Smooth muscle cell (in vitro differentiated cells): ENCODE results near the gene KIAA0825. TPM values are rescaled to one million over a fixed set of nuclear protein-coding genes. Genes with fewer than 3 reads are reported as not detected.

ENCODE experiments used
- DNase-seq: peaks from one replicate; lab custom pipeline; 2025; ENCODE audit not compliant: unreplicated experiment; lab: John Stamatoyannopoulos, UW
- H2AFZ ChIP-seq: fragments of 200-600 bp; sonication (generic); 2 replicates; pipeline ENCODE4 v1.6.0; 2016; ENCODE audit warnings: antibody characterized with exemption, low read depth, mild to moderate bottlenecking
- H3F3A ChIP-seq: fragments of 200-600 bp; sonication (generic); 2 replicates; pipeline ENCODE4 v1.6.0; 2017; ENCODE audit warnings: antibody characterized with exemption, low read depth
- H3K27ac ChIP-seq: fragments of 200-600 bp; sonication (generic); 2 replicates; pipeline ENCODE4 v1.5.1; 2016; ENCODE audit warnings: low read depth, mild to moderate bottlenecking
- H3K27me3 ChIP-seq: fragments of 200-600 bp; sonication (generic); 2 replicates; pipeline ENCODE4 v1.6.1; 2016; ENCODE audit warnings: low read depth, mild to moderate bottlenecking
- H3K36me3 ChIP-seq: fragments of 200-600 bp; sonication (generic); 2 replicates; pipeline ENCODE4 v1.5.1; 2016; ENCODE audit warnings: low read depth
- H3K4me1 ChIP-seq: fragments of 200-600 bp; sonication (generic); 2 replicates; pipeline ENCODE4 v1.5.1; 2016; ENCODE audit warnings: low read depth
- H3K4me2 ChIP-seq: fragments of 200-600 bp; sonication (generic); 2 replicates; pipeline ENCODE4 v1.6.0; 2016; ENCODE audit warnings: mild to moderate bottlenecking
- H3K4me3 ChIP-seq: fragments of 200-600 bp; sonication (generic); 2 replicates; pipeline ENCODE4 v1.5.1; 2016; ENCODE audit warnings: mild to moderate bottlenecking
- H3K79me2 ChIP-seq: fragments of 200-600 bp; sonication (generic); 2 replicates; pipeline ENCODE4 v1.6.0; 2016; ENCODE audit warnings: low read depth, mild to moderate bottlenecking
- H3K9ac ChIP-seq: fragments of 200-600 bp; sonication (generic); 2 replicates; pipeline ENCODE4 v1.6.0; 2016; ENCODE audit warnings: low read depth
- H3K9me3 ChIP-seq: fragments of 200-600 bp; sonication (generic); replicated peaks from 2 replicates; pipeline ENCODE4 v1.5.1; 2016; ENCODE audit warnings: low read depth
- H4K20me1 ChIP-seq: fragments of 200-600 bp; sonication (generic); 2 replicates; pipeline ENCODE4 v1.6.0; 2016; ENCODE audit warnings: low read depth
- WGBS: methylation state at CpG from one replicate; pipeline ENCODE4 v1.1.7; 2016; ENCODE audit warnings: low lambda C conversion rate; 5-methylcytosine and 5-hydroxymethylcytosine counted together
- polyA plus RNA-seq: library from polyadenylated mRNA; unstranded; fragments of >200 nt; fragmentation: Nextera tagmentation; extraction: Ambion mirVana; gene quantifications from 2 replicates; pipeline ENCODE4 v1.2.1, GENCODE V29; 2016
- total RNA-seq: library from RNA; depleted of rRNA; stranded (reverse); fragments of >200 nt; gene quantifications from 2 replicates; pipeline ENCODE4 v1.2.3, GENCODE V29; 2014
- TF ChIP-seq, protein P1 (sequence below): fragments of 200-600 bp; sonication (generic); IDR thresholded peaks from 2 replicates; pipeline ENCODE4 v1.5.1; 2017; ENCODE audit warnings: borderline replicate concordance, mild to moderate bottlenecking, antibody characterized with exemption; ENCODE audit not compliant: insufficient read depth, poor library complexity, severe bottlenecking

Gene KIAA0825
- total and polyA plus RNA-seq, 2 experiments from 2014 or later: 1.3 to 3.1 TPM

DNA sequence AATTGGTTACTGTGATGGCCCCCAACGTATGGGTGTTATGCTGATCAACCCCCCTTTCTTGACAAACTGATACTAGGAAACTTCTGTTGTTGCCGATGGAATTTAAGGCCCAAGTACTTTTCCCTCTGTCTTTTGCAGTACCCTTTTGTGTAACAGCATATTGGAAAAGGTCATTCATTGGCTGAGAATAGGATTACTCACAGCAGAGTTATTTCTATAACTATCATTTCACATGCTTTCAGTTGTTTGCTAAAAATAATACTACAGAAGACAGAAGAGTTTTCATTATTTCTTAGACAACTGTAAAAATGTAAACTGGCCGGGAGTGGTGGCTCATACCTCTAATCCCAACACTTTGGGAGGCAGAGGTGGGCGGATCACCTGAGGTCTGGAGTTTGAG is 329.5 kb downstream of the KIAA0825 start:
- Histone ChIP-seq H3K4me2 (no peak overlapping the region), H3K9ac (no peak overlapping the region), H3K4me1 (no peaks in the 10 kb centered on the region), H3K27me3 (peaks cover 6% of the 10 kb centered on the region), H2AFZ (no peak overlapping the region), H3K79me2 (no peaks in the 10 kb centered on the region), H3F3A (no peaks in the 10 kb centered on the region), H3K4me3 (no peak overlapping the region), H3K9me3 (no peaks in the 10 kb centered on the region), H4K20me1 (no peaks in the 10 kb centered on the region), H3K36me3 (no peaks in the 10 kb centered on the region), H3K27ac (no peak overlapping the region)
- TF ChIP-seq, protein P1, sequence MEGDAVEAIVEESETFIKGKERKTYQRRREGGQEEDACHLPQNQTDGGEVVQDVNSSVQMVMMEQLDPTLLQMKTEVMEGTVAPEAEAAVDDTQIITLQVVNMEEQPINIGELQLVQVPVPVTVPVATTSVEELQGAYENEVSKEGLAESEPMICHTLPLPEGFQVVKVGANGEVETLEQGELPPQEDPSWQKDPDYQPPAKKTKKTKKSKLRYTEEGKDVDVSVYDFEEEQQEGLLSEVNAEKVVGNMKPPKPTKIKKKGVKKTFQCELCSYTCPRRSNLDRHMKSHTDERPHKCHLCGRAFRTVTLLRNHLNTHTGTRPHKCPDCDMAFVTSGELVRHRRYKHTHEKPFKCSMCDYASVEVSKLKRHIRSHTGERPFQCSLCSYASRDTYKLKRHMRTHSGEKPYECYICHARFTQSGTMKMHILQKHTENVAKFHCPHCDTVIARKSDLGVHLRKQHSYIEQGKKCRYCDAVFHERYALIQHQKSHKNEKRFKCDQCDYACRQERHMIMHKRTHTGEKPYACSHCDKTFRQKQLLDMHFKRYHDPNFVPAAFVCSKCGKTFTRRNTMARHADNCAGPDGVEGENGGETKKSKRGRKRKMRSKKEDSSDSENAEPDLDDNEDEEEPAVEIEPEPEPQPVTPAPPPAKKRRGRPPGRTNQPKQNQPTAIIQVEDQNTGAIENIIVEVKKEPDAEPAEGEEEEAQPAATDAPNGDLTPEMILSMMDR: no peak
- DNase-seq: no peak
- 87% methylated on average over 4 of the region's 4 CpGs for WGBS

DNA sequence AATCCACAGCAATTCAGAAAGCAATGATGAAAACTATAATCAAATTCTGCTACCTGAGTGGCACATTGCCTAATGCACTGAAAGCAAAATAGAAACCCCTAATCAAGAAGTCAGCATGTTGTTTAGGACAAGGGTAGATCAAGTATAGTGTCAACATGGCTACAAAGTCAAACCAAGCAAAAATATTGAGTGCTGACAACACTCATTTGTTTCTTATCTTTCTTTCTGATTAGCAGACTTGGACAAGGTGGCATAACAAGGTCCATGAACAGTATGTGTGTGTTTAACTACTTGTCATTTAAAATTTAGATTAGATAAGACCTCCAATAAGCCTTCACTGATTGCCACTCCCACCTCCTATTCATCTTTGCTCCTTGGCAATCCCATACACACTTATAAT is 332.4 kb downstream of the KIAA0825 start:
- Histone ChIP-seq H3K79me2 (no peaks in the 10 kb centered on the region), H3K9ac (no peak overlapping the region), H4K20me1 (no peaks in the 10 kb centered on the region), H3K4me2 (no peak overlapping the region), H3K4me1 (no peaks in the 10 kb centered on the region), H3K27me3 (peaks cover 9% of the 10 kb centered on the region), H3F3A (no peaks in the 10 kb centered on the region), H2AFZ (no peak overlapping the region), H3K9me3 (no peaks in the 10 kb centered on the region), H3K36me3 (no peaks in the 10 kb centered on the region), H3K27ac (no peak overlapping the region), H3K4me3 (no peak overlapping the region)
- TF ChIP-seq, protein P1: no peak
- no peak for DNase-seq

DNA sequence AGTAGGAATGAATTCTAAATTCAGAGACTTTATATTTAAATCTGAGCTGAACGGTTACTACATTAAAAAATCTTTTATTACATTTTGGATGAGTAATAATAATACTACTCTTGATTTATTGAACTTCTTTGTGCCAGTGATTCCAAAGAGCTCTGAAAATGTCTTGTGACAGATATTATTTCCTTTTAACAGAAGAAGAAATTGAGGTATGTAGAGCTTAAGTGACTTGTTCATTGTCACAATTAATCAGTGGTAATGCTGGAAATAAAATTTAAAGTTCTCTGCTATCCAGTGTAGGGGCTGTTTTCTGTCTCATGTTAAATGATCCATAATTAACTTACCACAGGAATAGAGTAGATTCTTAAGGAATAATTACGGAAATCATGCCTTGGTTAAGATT is 335.3 kb downstream of the KIAA0825 start:
- no peak overlapping the region for H3K9ac ChIP-seq
- no peaks in the 10 kb centered on the region for H3K36me3 ChIP-seq
- H3K4me1 ChIP-seq: no peaks in the 10 kb centered on the region
- no peaks in the 10 kb centered on the region for H3F3A ChIP-seq
- DNase-seq: no peak
- no peaks in the 10 kb centered on the region for H3K9me3 ChIP-seq
- no peak overlapping the region for H2AFZ ChIP-seq
- H3K27ac ChIP-seq: no peak overlapping the region
- no peaks in the 10 kb centered on the region for H3K79me2 ChIP-seq
- no peak overlapping the region for H3K4me3 ChIP-seq
- H3K4me2 ChIP-seq: no peak overlapping the region
- TF ChIP-seq, protein P1: no peak
- peaks cover 9% of the 10 kb centered on the region for H3K27me3 ChIP-seq
- H4K20me1 ChIP-seq: no peaks in the 10 kb centered on the region
- WGBS: 85% methylated on average over 2 of the region's 2 CpGs

DNA sequence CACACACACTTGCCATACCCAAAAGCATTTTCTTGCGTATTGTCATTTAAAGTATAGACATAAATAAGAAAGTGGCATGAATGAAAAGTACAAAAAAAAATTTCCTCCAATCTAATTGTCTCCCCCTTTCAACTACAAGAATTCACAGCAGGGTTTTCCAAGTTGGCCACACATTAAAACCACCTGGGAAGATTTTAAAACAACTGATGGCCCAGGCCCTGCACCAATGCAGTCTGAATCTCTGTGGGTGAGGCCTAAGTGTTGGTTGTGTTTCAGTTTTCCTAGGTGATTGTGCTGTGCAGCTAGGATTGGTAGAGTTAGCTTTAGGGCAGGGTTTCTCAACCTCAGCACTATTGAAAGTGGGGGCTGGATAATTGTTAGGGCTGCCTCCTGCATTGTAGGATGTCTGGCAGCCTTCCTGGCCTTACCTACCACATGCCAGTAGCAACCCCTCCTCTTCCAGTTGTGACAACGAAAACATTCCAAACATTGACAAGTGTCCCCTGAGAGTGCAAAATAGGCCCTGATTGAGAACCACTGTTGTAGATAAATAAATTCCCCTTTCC is 337.1 kb downstream of the KIAA0825 start:
- DNase-seq: no peak
- 84% methylated on average over 2 of the region's 2 CpGs for WGBS
- H3K9me3 ChIP-seq: no peaks in the 10 kb centered on the region
- H3K4me2 ChIP-seq: no peak overlapping the region
- H4K20me1 ChIP-seq: no peaks in the 10 kb centered on the region
- no peaks in the 10 kb centered on the region for H3K79me2 ChIP-seq
- no peaks in the 10 kb centered on the region for H3F3A ChIP-seq
- no peak overlapping the region for H3K9ac ChIP-seq
- H3K27me3 ChIP-seq: peaks cover 9% of the 10 kb centered on the region
- no peak overlapping the region for H2AFZ ChIP-seq
- no peak overlapping the region for H3K4me3 ChIP-seq
- no peaks in the 10 kb centered on the region for H3K36me3 ChIP-seq
- H3K27ac ChIP-seq: no peak overlapping the region
- H3K4me1 ChIP-seq: no peaks in the 10 kb centered on the region
- TF ChIP-seq, protein P1: no peak
